NCI-H1048 (cell line): ENCODE results near the gene PPEF1.
"Not testable (repeated sequence)": the region's sequence is repeated elsewhere in the genome, so short reads cannot be mapped to it uniquely, and the experiment has no call there.

Source experiments
- DNase-seq: peaks from one replicate; lab custom pipeline; 2025; lab: John Stamatoyannopoulos, UW

The PPEF1 gene

DNA sequence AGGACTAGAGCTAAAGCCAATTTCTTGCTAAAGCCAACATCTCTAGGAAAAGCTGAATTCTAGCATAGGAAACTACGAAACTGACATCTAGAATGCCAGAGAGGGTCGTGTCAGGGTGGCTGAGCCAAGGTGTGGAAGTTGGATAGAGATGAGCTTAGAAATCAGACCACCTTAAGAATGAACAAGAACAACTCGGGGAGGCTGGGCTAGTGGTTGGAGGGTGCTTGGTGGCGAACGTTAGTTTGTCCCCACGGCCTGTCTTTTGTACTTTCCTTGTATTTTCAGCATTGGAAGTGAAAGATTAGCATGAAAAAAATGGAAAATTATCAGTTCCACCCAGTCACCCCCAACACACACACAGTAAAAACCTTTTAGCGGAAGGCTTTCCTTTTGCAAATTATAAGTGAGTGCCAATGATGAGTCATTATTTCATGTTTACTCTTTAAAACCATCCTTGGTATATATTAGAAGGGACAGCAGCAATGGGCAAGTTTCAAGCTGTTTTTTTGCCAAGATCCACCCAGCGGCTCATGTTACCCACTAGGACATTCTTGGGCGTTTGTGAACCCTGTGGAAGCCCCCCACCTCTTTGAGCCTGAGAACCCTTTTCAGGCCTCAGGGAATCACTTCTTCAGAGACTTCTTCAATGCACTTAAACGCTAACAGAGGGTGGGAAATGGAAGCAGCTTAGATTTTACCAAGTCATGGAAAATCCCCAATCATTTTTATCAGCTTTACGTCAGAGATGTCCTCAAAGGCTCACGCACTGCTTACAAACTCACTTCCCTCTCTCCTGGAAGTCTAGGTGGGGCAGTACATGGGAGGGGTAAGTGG is 4.9 kb upstream of the PPEF1 start:
- no peak for DNase-seq

DNA sequence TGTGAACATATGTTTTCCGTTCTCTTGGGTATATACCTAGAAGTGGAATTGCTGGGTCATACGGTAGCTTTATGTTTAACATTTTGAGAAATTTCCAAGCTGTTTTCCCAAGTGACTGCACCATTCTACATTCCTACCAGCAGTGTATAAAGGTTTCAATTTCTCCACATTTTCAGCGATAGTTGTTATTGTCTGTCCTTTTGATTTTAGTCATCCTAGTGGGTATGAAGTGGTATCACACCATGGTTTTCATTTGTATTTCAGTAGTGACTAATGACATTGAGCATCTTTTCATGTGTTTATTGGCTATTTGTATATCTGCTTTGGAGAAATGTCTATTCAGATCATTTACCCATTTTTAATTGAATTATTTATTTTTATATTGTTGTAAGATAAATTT is 2.4 kb downstream of the PPEF1 start:
- DNase-seq = no peak

DNA sequence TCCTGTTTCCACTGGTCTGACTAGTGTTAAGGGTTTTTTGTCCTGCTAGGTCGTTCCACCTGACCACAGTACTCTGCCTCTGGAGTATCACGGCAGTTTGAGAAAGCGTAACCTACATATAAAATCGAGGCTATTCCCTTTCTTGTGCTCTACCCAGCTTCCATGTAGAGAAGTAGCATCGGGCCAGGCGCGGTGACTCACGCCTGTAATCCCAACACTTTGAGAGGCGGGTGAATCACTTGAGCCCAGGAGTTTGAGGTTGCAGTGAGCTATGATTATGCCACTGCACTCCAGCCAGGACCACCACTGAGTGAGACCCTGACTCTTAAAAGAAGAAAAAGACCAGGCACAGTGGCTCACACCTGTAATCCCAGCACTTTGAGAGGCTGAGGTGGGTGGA is 7.5 kb downstream of the PPEF1 start:
- no peak for DNase-seq

DNA sequence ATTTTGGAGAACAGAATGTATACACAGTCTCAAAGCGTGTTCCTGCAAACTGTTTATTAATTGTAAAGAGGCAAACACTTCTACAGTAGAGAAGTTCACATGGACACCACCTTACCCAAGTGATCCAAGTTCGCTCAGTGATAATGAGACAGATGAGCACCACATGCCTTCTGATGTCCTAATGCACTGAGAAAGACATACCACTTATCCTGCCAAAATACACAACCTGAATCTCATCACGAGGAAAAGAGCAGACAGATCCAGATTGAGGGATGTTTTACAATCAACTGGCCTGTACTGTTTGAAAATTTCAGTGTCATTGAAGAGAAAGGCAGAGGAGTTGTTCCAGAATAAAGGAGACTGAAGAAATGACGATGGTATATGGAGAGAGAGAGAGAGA is 12.4 kb downstream of the PPEF1 start:
- no peak for DNase-seq

DNA sequence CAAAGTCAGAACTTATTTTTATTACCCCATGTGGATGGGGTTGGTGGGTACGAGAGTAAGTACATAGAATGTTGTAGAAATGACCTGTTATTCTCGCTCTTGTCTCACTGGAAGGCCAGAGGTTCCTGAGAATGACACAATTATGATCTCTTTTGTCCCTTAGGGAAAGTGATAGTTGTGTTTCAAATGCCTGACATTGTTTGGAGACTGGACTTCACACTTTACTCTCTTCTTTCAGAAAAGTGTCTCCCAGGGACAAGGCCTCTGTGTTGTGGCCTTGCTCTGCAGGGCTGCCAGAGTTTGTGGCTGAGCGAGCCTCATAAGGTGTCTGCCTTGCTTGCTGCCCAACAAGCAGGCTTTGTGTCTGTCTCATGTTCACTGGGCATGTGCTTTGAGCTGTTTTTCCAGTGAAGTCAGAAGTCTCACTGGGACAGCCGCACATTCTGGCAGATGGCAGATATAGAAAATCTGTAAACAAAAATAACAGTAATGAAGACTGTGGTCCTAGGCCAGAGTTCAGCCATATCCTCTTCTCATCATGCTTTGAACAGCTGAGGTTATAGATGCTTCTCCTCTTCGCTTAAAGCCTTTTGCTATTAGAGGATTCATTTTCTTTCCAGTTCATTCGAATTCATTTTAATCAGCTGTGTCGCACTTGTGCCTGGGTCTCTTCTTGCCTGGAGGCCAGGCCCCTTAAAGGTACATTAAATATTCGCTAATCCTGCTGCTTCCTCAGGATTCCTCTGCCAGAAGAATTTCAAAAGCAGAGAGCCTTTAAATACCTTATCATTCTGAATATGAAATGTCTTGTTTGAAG is 14.4 kb downstream of the PPEF1 start:
- DNase-seq = no peak

DNA sequence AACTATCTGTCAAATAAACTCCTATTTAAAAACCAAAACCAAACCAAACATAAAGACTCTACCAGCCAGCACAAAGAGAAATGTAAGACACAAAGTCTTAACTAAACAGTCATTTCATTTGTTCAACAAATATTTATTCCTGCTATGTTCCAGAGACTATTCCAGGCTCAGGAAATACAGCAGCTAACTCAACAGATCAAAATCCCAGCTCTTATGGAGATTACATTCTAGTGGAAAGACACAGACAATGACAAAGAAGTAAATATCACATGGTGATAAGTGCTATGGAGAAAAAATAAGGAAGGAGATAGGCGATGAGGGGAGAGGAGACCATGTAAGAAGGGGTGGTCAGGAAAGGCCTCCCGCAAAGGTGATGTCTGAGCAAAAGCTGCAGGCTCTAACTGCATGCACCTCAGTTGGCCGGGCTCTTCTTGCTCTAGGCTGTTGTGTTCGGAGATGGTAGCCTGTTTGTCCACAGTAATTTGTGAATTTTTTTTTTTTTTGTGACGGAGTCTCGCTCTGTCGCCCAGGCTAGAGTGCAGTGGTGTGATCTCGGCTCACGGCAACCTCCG is 15.1 kb downstream of the PPEF1 start:
- no peak for DNase-seq

DNA sequence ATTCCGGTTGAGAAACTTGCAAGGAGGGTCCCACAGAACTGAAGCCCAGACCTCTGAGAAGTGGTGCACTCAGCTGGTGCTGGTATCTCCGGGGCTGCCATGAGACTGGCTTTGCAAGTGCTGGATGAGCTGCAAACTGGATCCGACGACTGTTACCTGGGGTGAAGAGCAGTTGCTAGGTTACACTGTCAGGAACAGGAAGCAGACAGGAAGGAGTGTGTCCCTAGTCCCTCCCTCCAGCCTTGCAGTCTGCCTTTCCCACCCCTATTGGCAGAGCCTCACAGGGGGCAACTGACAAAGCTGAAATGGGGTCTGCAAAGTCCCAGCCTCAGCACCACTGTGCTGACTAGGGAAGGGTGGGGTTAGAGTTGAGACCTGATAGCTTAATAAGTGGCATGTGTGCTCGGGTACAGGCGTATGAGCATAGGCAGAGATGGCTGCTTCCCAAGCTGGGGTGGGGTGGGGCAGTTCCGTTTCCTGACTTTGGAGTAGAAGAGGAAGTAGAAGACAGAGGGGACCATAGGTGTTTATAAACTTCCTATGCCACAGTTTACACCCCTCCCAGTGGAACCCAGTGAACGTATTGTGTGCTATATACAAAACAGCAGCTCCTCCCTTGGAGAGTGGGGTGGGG is 18.0 kb downstream of the PPEF1 start:
- no peak for DNase-seq

DNA sequence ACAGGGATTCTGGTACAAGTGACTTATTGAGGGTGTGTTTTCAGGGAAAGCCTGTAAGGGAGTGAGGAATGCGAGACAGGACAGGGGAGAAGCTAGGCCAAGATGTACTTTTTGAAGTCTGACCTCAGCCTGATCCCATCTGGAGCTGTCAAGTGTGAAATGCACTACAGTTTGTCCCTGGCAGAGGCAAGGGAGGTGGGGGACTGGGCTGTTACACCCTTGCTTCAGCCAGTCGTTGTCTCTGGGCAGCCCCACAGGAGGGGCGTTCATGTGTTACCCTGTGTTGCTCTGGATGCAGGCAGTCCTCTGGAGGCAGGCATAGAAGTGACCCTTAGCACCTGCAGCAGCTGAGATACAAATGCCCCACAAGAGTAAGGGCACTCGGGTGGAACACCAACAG is 25.8 kb downstream of the PPEF1 start:
- no peak for DNase-seq

DNA sequence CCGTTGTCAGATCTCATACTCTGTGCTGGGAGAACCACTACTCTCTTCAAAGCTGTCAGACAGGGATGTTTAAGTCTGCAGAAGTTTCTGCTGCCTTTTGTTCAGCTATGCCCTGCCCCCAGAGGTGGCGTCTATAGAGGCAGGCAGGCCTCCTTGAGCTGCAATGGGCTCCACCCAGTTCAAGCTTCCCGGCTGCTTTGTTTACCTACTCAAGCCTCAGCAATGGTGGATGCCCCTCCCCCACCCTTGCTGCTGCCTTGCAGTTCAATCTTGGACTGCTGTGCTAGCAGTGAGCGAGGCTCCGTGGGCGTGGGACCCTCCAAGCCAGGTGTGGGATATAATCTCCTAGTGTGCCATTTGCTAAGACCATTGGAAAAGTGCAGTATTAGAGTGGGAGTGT is 32.2 kb downstream of the PPEF1 start:
- DNase-seq = not testable (repeated sequence)

DNA sequence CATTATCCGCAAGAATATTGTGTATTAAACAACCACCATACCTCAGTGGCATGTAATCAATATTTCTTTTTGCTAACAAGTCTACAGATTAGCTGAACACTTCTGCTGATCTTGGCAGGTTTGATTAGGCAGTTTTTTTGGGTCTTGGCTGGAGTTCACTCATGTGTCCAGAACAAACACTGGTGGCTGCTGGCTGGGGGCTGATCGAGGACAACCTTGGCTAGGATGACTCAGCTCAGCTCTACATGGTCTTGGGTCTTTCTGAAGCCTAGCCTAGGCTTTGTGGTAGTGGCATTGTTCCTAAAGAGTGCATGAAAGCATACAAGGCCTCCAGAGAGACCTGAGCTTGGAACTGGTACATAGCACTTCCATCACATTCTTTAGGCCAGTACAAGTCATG is 41.1 kb downstream of the PPEF1 start:
- DNase-seq = no peak

DNA sequence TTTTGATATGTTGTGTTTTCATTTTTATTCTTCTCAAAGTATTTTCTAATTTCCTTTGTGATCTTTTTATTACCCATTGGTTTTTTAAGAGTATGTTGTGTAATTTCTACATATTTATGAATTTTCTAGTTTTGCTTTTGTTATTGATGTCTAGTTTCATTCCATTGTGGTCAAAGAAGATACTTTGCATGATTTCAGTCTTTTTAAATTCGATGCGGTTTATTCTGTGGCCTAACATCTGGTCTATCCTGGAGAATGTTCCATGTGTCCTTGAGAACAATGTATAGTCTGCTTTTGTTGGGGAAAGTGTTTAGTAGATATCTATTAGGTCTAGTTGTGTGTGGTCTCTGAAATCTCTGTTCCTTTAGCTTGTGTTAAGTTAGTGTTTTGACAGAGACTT is 46.2 kb downstream of the PPEF1 start:
- no peak for DNase-seq

DNA sequence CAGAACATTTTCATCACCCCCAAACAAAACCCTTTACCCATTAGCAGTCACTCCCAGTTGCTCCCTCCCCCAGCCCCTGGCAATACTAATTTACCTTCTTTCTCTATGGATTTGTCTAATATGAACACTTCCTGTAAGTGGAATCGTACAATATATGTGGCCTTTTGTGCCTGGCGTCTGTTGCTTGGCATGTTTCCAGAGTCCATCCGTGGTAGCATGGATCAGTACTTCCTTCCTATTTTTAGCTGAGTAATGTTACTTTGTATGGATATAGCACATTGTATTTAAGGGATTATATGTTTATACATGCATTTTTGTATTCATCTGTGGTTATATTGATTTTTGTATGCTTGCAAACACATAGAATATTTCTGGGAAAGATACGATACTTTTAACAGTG is 48.2 kb downstream of the PPEF1 start:
- no peak for DNase-seq

DNA sequence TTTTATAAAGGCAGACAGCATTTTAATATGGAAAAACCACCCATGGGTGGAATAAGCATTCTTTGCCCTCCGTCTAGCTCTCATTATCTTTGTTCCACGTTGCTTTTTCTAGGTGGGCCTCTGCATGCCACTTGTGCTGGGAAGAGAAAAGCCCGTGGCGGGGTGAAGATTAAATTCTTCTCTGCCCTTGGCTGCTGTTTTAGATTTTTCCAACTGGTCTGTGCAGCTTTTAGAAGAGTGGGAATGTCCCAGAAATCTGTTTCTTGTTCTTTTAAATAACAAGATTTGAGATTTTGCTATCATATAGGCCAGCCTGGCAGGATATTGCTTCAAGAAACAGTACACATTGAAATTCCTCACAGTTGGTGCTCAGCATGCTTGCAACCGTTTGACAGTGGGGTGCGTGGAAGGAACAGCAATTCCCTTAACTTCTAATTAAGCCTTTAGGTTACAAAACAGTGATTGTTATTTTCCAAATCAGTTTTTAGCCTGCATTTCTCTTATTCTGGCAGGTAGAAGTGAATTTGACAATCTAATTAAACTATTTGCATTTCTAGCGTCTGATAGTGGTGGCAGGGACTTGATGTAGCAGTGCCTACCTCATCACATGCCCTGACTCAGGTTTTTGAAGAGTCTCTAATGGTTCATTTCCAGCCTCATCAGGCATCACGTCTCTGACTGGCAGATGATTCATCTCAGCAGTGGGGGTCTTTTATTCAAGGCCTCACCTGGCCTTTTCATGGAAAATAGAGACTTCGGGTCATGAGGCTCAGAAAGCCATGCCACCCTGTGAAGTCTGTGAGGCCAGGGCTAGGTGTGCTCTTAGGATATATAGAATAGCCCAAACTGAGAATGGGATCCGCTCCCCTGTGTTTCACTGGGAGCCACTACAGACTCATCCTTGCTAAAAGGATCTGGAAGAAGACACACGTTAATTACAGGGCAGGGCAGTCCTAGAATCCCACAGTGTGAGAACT is 50.8 kb downstream of the PPEF1 start:
- DNase-seq = no peak

DNA sequence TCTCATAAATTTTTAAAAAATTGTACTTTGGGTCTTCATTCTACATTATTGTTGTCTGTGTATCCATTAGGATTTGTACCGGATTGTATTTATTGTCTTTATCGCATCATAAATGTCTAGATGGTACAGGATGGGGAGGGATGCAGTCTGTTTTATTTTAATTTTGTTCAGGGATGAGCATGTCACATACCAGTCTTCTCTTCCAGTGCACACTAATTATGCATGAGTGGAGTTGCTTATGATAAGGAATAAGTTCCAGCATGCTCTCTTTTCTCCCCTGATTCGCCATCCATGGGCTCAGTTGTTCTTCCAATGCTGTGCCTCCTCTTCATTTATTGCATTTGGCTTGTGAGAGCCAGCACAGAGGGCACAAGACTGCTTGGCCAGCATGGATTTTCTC is 54.3 kb downstream of the PPEF1 start:
- DNase-seq = no peak

DNA sequence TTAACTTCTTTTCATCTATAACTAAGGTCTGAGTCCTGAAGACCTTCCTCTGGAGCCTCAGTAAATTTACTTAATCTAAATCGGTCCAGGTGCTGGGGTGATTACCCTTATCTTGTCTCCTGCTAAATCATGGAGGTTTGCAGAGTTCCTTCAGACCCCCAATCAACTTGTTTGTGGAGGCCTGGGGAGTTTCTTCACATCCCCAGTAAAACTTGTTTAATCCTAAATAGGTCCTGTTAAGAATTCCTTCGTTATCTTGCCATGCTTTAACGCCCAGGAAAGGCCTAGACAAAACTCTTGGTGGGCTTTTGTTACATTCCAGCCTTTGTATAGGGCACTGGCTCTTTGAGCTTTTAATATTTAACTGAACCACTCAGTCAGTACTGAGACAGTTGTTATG is 55.7 kb downstream of the PPEF1 start:
- not testable (repeated sequence) for DNase-seq

DNA sequence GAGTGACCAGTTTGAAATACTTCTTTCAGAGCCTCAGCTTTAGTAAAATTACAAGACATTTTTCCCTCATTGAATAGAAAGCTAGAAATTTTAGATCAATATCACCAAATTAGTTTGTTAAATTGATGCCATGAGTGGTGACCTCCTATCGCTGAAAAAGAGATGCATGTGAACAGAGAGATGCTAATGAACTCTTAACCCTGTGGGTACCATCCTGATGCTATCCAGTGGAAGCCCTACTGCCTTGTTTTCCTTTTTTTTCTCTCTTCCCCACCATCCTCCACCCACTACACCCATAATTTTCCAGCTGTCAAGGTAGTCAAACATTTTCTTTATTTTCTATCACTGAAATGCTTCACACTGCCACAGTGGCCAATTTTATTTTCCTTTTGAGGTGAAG is 61.9 kb downstream of the PPEF1 start:
- no peak for DNase-seq

DNA sequence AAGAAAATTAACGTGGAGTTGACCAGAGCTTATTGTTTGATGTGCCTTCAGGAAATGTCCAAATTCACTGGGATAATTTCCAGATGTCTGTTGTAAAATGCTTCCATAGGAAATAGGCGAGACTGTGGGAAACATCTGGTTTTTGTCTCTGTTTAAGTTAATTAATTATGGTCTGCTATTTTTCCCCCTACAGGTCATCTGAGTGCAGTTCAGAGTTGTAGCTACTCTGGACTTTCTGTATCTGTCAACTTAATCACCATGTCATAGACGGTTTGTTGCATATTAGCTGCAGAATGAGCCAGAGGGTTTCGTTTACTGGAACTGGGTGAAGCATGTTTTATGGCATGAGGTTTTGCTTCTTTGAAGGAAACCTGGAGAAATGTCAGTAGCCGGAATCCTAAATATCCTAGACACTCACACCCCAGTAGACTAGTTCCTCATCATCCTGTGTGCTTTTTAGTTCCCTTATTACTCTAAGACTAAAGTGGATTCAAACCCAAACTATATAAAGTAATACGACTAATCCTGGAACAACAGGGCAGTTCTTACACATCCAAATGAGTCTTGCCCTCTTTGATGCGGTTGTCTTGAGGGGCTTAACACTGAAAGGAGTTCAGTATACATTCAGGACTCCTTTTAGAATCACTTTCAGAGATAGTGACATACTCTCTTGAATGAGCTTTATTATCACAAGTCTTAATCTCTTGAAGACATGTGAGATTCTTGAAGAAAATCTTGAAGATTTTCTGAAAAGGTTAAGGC is 62.5 kb downstream of the PPEF1 start:
- no peak for DNase-seq

DNA sequence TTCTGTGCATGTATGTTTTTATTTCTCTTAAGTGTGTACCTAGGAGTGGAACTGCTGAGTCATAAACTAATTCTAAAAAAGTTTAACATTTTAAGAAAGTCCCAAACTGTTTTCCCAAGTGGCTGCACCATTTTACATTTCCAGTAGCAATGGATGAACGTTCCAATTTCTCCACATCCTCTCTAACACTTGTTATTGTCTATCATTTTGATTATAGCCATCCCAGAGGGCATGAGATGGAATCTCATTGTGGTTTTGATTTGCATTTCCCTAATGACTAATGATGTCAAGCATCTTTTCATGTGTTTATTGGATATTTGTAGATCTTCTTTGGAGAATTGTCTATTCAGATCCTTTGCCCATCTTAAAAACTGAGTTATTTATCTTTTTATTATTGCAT is 82.5 kb downstream of the PPEF1 start:
- DNase-seq = no peak

DNA sequence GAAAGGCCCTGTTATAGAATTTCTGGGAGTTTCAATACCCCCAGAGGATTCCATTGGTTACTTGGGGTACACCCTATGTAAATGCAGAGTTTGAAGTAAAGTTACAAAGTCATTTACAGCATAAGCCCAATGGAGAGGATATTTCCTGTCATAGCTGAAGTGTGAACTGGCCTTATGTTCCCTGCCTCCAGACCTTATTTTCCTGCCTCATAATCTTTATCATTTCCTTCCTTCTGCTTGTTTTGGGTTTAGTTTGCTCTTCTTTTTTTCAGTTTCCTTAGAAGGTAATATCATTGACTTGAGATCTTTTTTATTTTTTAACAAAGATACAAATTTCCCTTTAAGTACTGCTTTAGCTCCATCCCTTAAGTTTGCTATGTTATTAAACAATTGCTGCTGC is 85.4 kb downstream of the PPEF1 start:
- no peak for DNase-seq

DNA sequence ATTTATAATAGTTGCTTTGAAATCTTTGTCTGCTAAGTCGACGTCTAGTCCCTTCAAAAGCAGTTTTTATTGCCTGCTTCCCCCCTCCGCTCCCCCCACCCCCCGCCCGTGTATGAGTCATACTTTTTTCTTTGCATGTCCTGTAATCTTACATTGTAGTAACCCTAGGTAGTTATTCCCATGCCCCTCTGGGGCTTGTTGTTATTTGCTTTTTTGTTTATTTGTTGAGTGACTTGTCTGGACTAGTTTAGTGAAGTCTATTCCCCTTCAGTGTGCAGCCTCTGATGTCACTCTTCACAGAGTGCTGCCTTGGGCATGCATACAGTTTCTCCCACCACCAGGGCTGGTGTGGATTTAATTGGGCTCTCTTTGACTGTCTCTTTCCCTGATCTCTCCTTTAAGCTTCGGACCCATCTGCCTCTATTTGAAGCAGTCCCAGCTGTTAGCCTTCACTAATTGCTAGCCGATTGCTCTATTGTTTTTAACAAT is 86.2 kb downstream of the PPEF1 start:
- DNase-seq = no peak

DNA sequence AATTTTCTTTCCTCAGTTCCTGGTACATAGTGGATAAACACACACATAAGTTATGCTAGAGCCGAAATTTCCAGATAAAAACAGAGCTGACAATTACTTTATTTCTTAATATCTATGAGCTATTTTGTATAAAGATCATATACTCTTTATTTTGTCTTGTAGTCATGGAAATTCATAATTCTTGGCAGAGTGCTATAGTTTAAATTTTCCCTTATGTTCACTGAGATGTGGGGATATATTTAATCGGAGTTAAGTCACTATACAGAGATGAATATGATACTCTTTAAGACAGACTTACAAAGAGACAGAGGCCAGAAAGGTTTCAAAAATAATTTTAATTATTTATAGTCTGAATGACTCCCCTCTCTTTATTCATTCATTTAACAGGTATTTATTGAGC is 89.7 kb downstream of the PPEF1 start:
- DNase-seq = no peak
